Measurements from ENCODE around the gene VPS37B.
"Not testable (repeated sequence)": the region's sequence is repeated elsewhere in the genome, so short reads cannot be mapped to it uniquely, and the experiment has no call there.

The VPS37B gene

DNA sequence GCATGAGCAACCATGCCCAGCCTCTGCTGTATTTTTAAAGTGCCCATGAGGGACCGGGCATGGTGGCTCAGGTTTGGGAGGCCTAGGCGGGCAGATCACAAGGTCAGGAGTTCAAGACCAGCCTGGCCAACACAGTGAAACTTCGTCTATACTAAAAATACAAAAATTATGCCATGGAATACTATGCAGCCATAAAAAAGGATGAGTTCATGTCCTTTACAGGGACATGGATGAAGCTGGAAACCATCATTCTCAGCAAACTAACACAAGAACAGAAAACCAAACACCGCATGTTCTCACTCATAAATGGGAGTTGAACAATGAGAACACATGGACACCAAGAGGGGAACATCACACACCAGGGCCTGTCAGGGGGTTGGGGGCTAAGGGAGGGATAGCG lies 9.3 kb upstream of the VPS37B start:
- not testable (repeated sequence) for DNase-seq

DNA sequence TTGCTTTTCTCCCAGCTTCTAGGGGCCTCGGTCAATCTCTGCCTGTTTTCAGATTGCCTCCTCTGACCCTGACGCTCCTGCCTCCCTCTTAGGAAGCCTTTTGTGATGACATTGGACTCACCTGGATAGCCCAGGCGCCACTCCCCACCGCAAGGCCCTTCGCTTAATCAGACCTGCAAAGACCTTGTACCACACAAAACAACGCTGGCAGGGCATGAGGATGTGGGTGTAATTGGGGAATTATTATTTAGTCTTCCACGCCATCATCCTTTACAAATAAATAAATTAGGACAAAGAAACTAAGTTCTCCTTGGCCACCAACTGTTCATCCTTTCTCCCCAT lies 7.7 kb upstream of the VPS37B start:
- no peak for DNase-seq

DNA sequence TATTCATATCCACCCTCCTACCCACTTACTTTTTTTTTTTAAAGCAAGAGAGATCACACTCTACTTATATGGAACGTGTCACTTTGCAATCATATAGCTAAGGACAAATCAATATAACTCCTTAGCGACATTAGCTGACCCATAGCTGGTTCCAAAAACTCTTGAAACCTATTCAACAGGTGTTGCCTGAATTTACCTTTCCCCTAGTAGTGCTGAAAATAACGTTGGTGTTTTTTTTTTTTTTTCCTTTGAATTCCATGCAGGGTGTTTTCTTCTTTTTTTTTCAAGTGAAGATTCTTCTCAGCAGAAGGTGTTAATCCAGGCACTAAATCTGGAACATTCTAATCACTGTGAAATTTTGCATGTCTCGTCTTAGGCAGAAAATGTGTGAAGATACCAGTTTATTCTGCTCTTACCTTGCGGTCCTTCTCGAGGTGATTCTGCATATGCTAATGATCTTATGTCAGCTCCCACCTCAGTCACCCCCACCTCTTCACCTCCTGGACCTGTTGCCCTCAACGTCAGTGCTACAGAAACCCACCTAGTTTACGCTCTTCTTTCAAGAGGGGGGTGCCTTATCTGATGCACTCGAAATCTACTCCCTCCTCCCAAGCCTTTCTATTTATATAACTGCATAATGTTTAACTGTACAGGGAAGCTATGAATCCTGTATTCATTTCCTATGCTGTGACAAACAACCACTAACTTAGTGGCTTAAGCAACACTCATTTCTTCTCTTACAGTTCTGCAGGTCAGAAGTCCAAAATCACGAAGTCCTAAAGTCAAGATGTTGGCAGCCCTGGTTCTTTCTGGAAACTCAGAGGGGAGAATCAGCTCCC lies 7.1 kb upstream of the VPS37B start:
- no peak for DNase-seq

DNA sequence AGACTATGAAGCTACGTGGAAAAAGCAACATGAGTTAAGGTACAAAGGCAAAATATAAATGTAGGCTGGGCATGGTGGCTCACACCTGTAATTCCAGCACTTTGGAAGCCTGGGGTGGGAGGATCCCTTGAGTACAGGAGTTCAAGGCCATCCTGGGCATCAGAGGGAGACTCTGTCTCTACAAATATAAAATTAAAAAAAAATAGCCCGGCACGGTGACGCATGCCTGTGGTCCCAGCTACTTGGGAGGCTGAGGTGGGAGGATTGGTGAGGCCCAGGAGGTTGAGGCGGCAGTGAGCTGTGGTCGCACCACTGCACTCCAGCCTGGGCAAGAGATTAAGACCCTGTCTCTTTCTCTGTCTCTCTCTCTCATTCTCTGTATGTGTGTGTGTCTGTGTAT lies 4.0 kb upstream of the VPS37B start:
- no peak for DNase-seq

DNA sequence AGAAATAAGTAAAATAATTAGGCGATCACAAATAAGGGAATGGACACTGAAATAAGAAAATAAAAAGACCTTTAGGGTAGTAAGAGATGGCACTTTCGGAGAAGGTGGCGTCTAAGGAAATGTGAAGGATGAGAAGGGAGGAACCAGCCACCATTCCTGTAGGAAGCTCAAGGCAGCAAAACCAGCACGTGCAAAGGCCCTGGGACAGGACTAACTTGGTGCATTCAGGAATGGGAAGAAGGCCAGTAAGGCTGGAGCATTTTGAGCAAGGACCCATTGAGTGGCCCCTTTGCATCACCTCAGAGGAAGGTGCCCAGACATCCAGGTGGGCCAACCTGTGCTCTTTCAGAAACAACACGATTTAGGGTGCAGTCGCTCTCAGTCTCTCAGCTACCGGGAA lies 738 bp upstream of the VPS37B start:
- DNase-seq: no peak

DNA sequence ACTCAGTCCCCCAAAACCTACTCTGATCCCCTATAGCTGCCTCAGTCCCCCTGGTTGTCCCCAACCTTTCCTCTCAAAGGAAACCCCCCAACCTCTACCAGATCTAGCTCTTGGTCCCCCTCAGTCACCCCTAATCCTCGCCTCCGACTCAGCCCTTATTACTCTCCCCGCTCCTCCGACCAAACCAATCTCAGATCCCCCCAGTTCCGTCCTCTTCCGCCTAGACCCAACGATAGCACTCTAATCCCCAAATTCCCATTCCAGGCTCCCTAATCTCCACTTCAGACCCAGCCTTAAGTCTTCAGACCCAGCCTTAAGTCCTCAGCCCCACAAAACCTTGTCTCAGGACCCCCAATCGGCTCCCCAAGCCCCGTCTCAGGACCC lies 612 bp downstream of the VPS37B start:
- no peak for DNase-seq

DNA sequence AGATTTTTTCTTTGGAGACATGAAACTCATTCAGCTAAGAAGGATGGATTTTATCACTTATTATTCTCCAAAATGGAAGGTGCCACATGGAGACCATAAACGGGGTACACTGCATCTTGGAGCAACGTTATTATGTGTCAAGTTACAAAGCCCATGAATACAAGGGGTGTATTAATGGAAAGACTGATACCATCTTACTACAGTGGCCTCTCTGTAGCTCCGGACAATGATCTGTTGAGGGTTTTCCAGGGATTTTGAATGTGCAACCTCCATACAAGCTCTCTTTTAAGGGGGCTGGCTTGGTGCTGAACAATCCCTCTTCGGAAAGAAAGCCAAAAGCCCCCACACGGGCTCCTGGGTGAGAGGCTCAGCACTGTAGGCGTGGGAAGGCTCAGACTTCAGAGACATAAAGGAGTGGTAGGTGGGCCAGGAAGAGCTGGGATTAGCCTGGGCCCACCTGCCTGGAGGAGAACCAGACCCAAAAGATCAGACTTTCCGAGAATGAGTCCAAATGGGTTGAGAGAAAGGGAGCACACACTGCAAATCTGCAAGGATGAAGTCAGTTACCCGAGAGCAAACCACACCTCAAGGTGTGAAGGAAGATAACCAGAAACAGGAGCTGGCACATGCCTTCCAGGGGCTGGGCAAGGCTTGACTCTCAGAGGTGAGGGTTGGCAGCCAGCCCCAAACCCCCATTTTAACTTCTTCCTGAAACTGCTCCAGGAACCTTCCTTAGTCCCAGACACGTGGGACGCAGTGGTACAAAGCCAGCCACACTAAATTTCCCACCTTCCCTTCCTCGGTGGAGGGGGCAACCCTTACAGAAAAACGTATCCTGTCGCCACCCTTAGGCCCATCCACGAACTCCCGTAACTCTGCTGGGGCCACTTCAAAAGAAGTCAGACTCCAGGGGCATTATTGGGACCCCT lies 1.5 kb downstream of the VPS37B start:
- peak; percentile 88 for DNase-seq

DNA sequence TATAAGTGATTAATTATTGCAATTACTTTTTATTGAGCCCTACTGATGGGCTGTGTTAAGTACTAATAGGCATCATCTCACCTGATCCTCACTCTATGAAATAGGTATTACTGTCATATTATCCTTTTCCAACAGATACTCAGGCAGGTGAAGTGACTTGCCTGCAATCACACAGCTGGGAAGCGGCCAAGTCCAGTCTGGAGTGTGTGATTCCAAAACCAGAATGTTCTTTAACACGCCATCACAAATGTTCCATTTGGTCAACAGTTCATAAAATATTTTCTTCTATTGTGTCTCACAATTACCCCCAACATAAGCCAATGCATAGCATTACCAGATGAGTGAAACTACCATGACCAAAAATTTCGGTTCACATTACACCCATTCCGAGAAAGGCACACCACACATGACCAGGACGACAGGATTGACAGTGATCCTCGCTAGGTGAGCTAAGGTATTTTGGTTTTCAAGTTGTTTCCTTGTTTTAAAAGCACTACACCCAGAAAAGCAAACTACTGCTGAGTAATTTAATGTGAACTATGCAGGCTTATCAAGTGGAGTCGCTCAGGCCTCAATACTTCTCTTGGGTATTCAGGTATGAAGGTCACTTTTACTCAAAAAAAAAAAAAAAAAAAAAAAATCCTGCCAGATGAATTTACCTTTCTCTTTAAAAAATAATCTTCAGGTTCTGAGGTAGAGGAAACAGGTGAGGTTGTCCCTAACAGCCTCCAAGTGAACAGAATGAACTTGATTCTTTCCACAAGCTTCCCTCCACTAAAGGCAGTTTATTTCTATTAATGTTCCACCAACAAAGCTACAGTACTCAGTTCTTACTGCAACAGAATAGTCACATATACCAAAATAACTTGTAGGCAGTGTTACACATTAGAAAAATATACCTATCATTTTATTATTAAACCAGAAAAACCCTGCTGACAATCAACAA lies 2.4 kb downstream of the VPS37B start:
- no peak for DNase-seq

DNA sequence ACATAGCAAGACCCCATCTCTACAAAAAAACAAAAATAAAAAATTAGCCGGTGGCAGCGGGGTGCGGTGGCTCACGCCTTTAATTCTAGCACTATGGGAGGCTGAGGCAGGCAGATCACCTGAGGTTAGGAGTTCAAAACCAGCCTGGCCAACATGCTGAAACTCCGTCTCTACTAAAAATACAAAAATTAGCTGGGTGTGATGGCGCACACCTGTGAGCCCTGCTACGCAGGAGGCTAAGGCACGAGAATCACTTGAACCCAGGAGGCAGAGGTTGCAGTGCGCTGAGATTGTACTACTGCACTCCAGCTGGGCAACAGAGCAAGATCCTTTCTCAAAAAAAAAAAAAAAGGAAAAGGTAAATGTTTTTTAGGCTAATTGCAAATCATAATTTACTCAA lies 3.2 kb downstream of the VPS37B start:
- DNase-seq: not testable (repeated sequence)

DNA sequence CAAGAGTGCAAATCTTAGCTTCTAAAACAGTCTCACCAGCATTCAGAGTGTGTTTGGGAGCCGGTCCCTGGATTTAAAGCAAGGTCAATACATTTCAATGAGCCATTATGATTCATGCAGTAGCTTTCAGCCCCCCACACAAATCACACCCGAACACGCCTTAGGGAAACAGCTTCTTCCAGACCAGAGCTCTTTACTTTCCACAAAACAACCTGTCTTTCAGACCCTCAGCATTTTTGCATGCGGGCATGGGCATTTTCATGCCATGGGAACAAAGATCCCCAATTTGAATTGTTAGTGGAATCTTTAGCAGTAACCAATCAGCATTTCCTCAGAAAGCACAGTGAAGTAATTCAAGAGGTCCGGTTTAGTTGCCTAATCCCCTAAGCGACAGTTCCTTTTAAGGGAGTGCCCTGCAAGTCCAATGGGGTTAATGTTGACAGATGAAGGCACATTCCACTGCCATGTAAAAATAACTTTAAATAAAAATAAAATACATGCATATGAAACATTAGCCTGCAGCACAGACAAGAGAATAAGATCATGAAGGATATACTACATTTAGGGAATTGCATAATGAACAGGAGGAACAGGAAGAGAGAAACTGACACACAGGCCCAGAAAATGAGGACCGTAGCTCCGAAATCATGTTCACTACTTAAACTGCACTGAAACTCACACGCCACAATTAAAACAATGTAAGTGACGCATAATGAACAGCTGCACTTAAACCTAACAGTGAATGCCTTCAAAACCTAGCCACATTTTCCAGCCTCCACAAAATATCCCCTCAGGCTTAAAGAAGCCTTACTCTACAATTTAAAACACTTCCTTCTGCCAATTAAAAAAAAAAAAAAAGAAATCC lies 4.0 kb downstream of the VPS37B start:
- peak; percentile 95 for DNase-seq

DNA sequence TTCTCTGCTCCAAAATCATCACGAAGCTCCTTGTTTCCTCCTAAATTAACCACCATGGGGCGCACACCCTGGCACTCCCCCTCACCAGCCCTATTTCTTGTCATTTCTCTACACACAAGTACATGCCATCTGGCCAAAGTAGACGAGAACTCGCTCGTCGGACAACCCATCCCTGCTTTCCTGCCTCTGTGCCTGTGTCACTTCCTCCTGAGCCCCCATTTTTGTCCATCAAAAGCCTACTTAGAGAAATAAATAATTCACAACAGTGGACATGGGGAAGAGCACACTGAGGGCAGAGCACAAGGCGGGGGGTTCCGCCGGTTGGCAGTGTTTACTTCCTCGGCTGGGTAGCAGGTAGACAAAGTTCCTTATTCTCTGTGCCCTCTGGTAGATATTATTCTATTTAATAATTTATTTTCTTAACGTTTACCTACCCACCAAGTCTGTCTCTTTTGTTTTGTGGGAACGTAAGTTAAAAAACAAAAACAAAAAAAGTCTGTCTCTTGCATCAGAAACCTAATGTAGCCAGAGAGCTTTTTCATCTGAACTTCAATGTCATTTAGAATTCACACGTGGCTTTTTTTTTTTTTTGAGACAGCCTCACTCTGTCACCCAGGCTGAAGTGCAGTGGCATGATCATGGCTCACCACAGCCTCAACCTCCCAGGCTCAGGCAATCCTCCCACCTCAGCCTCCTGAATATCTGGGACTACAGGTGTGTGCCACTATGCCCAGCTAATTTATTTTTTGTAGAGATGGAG lies 6.0 kb downstream of the VPS37B start:
- DNase-seq: no peak

DNA sequence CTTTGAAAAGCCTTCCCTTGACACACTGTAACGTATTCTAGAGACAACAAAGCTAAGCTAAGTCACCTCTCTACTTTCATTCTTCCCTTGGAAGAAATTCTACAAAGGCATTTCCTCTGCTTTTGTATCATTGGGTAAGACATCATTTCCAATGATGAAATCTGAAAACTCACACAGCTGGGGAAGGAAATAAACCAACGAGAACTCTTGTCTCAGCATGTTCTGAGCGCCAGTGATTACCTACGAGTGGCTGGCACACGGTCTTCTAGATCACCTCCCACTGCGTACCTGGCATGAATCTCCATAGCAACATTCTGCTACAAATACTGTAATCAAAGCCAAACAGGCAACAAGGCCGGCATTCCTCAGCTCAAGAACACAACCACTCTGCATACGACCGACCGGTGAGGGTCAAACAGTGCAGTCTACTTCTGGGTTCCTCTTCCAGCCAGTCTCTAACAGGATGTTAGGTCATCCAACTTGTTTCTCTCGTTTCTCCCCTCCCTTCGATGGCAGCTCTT lies 7.6 kb downstream of the VPS37B start:
- no peak for DNase-seq

DNA sequence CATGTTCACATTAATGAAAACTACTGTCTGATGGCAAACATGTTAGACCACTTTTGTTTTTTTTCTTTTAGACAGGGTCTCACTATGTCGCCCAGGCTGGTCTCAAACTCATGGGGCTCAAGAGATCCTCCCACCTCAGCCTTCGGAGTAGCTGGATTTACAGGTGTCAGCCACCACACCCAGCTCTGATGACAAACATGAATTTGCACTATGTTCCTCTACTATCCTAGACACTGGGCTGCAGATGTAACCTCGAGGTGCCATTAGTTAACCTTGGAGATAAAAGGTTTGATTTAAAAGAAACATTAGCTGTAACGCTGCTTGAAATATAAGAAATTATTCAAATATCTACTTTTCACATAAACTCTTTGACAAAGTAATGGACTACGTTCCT lies 8.1 kb downstream of the VPS37B start:
- no peak for DNase-seq

DNA sequence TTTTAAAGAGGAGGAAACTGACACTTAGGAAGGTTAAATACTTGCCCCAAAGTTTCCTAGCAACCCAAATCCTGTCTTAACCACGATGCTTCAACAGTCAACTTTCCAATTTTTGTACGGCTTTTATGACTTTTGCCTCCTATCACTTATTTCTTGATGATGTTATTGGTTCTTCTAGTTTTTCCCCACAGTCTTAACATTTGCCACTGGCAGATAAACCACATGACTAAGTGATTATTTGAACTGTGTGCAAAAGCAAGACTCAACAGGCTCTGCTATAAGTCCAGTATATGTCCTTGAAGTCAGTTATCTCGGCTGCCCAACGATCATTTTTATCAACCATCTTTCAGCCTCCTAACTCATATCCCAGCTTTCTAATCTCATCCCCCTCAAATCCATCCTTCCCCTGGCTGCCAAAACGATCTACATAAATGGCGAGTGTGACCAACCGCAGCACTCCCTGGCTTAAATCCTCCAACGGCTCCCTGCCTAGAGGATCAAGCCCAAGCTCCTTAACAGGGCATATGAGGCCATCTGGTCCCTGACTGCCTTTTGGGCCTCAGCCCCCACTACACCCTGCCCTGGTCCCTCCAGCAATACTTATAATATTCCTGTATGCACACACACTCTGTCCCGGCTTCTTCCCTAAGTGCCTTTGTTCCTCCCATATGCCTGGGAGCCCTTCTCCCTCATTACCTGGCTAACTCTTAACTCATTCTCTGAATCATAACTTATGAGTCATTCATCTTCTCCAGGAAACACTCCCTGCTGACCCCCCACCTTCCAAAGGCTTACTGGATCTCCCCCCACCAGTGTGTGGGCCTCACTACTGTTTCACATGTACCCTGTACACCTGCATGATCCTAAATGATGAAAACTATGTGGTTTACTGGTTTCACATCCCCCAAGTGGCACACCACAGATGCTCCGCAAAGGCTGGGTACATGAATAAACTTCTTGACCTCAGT lies 8.8 kb downstream of the VPS37B start:
- peak; percentile 98 for DNase-seq

DNA sequence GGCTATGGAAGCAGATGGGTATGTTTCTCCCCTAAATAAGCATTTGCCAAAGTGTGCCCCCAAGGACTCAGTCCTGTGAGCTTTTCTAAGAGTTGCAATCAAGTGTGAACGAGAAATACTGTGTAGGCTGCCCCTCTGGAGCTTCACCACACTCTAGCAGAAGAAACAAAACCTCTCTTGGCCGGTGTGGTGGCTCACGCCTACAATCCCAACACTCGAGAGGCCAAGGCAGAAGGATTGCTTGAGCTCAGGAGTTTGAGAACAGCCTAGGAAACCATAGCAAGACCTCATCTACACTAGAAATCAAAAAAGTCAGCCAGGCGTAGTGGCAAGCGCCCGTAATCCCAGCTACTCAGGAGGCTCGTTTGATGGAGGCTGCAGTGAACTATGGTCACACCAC lies 9.8 kb downstream of the VPS37B start:
- DNase-seq: no peak

DNA sequence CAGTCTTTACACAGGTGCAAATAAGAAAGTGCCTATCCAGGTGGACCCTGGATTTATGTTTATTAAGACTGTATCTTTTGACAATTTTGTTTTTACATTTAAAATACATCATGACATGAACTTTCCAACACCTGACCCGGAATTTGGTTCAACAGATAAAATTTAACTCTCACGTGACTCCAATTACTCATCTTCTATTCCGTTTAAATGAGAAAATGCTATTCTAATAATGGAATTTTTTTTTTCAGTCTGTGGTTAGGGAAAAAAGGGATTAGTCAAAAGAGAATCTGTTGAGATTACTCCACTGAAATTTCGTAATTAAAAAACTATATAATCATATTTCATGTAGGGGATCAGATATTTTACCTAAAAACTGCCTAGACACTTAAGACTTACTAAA lies 11.1 kb downstream of the VPS37B start:
- no peak for DNase-seq

DNA sequence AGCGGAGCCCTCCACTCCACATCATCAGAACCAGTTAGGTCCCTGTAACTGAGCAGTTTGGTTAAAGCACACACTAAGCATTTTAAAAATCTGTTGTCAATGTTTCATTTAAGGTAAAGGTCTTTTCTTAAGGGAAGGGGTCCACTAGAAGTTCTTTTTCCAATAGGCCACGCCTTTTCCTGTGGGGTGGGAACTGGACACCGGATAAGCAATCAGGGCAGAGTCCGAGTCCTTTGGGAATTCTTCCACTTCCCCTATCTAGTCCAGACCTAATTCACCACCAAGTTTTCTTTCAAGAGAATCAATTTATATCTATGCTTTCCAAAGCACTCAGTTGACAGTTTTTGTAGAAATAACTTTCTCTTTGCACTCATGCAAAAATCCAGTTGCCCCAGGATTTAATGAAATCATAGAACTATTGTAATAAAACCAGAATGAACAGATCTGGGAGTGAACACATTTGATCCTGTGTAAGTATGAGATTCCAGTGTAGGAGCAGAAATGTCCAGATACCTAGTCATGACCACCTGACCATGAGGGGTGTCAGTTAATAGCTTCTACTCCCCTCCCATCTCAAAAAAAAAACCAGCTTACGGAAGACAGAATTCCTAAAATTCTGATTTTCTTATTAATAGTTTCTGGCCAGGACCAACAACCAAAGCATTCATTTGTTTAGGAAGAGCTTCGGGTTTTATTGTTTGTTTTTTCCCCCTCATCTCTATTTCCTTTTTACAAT lies 11.7 kb downstream of the VPS37B start:
- DNase-seq: no peak

DNA sequence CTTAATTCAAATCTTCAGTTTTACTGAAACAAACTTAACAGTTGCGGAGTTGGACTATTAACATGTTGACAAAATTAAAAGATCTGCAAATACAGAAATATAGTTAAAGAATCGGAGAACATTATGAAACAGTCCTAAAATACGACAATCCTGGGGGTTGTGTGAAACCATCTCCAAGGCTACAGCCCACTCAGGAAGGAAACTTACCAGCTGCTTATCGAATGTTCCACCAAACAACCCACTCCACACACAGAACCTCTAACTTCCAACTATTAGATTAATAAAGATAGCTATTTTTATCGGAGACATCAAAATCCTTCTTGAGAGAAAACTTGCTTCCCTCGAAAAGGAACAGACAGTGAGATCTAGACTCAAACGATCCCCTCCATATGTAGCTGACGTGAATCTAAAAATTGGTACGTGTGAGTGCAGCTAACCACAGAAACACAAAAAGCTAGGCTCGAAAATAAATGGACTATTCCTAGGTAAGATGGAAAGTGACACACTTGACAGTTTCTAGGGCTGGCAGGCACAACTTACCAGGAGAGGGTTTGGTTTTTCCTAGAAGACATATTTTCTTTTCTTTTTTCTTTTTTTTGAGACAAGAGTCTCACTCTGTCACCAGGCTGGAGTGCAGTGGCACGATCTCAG lies 12.9 kb downstream of the VPS37B start:
- no peak for DNase-seq

Measured in T1000 (cell line).